Activated CD4-positive, alpha-beta T cell treated with anti-CD3 and anti-CD28 coated beads for 4 hours (primary cell): ENCODE measurements around the gene CABCOCO1.
"Not testable (repeated sequence)": the region's sequence is repeated elsewhere in the genome, so short reads cannot be mapped to it uniquely, and the experiment has no call there.

Source experiments
- DNase-seq, 2 donors: peaks; one replicate each; pipeline ENCODE4 v3.0.0-alpha.2; 2020

CABCOCO1 gene

GRCh38 chr10:61643316-61643751 lies 19.4 kb upstream of the CABCOCO1 start:
- no peak for DNase-seq

- DNase-seq: no peak
These were observed 9.0 kb upstream of the CABCOCO1 start for GRCh38 chr10:61653699-61654098.

- no peak for DNase-seq
These were observed 7.3 kb upstream of the CABCOCO1 start for GRCh38 chr10:61655335-61655851.

- no peak for DNase-seq
These were observed 737 bp downstream of the CABCOCO1 start for GRCh38 chr10:61663466-61663865.

- no peak for DNase-seq
These were observed 2.3 kb downstream of the CABCOCO1 start for GRCh38 chr10:61664985-61665384.

GRCh38 chr10:61669161-61669725 lies 6.5 kb downstream of the CABCOCO1 start:
- DNase-seq: no peak

GRCh38 chr10:61669849-61670248 lies 7.1 kb downstream of the CABCOCO1 start:
- DNase-seq: no peak

- DNase-seq: no peak
These were observed 10.6 kb downstream of the CABCOCO1 start for GRCh38 chr10:61673360-61673759.

- no peak for DNase-seq
These were observed 19.6 kb downstream of the CABCOCO1 start for GRCh38 chr10:61682323-61682722.

GRCh38 chr10:61683319-61683718 lies 20.6 kb downstream of the CABCOCO1 start:
- no peak for DNase-seq

- no peak for DNase-seq
These were observed 22.3 kb downstream of the CABCOCO1 start for GRCh38 chr10:61684894-61685507.

- DNase-seq: no peak
These were observed 26.0 kb downstream of the CABCOCO1 start for GRCh38 chr10:61688551-61689308.

GRCh38 chr10:61691667-61692066 lies 28.9 kb downstream of the CABCOCO1 start:
- DNase-seq: not testable (repeated sequence)

GRCh38 chr10:61692447-61693010 lies 29.8 kb downstream of the CABCOCO1 start:
- no peak for DNase-seq

- no peak for DNase-seq
These were observed 36.4 kb downstream of the CABCOCO1 start for GRCh38 chr10:61698968-61699655.

GRCh38 chr10:61701055-61701705 lies 38.5 kb downstream of the CABCOCO1 start:
- no peak for DNase-seq

GRCh38 chr10:61701706-61702105 lies 39.0 kb downstream of the CABCOCO1 start:
- no peak for DNase-seq

GRCh38 chr10:61702584-61702983 lies 39.9 kb downstream of the CABCOCO1 start:
- DNase-seq: no peak

GRCh38 chr10:61705022-61705613 lies 42.4 kb downstream of the CABCOCO1 start:
- no peak for DNase-seq

GRCh38 chr10:61708846-61709245 lies 46.1 kb downstream of the CABCOCO1 start:
- no peak for DNase-seq

GRCh38 chr10:61712105-61712504 lies 49.4 kb downstream of the CABCOCO1 start:
- DNase-seq: not testable (repeated sequence)

- not testable (repeated sequence) for DNase-seq
These were observed 56.7 kb downstream of the CABCOCO1 start for GRCh38 chr10:61719475-61719874.
